ENCODE data around the gene OR7G2.
A peak's percentile ranks its signal among the peaks of the same experiment; 100 is the strongest.
"Not testable (repeated sequence)": the region's sequence is repeated elsewhere in the genome, so short reads cannot be mapped to it uniquely, and the experiment has no call there.

The OR7G2 gene

GRCh38 chr19:9075064-9075949 is 32.0 kb downstream of the OR7G2 start:
- DNase-seq (ENCODE audit: insufficient read length, low spot score) = peak; percentile 99
- peak; percentile 94 for FAIRE-seq

DNA sequence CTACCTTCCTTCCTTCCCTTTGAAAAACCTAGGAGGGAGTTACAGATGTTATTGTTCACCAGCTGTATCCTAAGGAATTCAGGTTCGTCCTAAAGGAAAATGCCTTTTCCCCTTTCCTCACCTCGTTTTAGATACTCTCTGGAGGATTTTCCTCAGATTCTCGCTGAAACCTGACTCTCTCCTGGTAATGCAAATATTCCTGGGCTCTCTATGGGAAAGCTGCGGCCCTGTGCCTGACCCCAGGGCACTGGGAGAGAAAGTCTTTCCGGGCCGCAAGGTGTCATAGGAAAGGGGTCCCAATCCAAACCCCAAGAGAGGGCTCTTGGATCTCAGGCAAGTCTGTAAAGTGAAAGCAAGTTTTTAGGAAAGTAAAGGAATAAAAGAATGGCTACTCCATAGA is 33.5 kb downstream of the OR7G2 start:
- FAIRE-seq (no peak), DNase-seq (ENCODE audit: insufficient read length, low spot score) (no peak)

GRCh38 chr19:9071720-9072119 is 35.6 kb downstream of the OR7G2 start:
- FAIRE-seq; DNase-seq (ENCODE audit: insufficient read length, low spot score): not testable (repeated sequence)

DNA sequence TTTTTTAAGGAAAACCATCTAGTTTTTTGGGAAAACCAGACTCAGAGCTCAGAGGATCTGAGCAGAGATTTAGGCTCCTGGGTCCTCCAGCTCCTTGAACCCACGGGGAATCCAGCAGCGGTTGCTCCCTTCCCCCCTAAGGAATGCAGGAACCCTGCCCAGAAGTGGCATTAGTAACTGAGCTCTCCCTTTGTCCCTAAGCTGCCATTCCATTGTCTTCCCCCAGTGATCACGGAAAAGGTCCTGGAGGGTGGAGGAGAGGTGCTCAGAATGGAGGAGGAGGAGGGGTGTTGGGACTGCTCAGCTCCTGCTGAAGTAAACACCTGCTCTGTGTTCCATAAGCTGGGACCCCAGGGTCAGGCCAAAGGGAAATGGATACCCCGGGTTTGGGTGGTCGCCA is 37.2 kb downstream of the OR7G2 start:
- DNase-seq (ENCODE audit: insufficient read length, low spot score) = no peak
- FAIRE-seq = no peak

DNA sequence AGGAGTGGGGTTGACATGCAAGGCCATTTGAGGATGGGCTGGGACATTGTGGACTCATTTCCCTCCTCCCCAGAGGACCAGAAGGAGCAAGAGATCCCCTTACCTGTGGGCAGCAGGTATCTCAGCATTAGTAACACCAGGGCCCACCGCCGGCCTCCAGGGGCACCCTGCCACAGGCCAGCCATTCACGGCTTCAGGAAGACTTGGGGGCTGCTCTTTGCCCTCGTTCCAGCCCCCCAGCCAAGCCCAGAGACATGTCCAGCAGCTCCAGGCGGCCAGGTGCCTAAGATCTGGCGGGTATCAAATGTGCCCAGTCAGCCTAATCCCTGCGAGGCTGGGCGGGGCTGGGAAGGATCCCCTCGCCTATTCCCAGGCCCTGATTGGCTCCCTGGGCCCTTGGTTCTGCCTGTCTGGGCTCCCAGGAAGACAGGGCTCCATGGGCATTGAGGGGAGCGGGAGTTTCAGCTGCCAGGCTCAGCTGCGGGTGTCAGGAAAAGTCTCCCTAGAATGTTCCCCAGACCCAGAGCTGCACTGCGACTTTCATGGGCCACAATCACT is 41.7 kb downstream of the OR7G2 start:
- FAIRE-seq (no peak), DNase-seq (ENCODE audit: insufficient read length, low spot score) (no peak)

DNA sequence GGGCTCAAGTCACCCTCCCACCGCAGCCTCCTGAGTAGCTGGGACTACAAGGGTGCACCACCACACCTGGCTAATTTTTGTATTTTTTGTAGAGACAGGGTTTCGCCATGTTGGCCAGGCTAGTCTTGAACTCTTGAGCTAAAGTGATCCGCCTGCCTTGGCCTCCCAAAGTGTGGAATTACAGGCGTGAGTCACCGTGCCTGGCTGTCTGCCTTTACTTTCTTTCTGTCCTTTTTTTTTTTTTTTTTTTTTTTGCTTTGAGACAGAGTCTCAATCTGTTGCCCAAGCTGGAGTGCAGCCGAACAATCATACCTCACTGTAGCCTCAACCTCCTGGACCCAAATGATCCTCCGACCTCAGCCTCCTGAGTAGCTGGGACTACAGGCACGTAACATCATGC is 45.4 kb downstream of the OR7G2 start:
- FAIRE-seq (no peak), DNase-seq (ENCODE audit: insufficient read length, low spot score) (no peak)

DNA sequence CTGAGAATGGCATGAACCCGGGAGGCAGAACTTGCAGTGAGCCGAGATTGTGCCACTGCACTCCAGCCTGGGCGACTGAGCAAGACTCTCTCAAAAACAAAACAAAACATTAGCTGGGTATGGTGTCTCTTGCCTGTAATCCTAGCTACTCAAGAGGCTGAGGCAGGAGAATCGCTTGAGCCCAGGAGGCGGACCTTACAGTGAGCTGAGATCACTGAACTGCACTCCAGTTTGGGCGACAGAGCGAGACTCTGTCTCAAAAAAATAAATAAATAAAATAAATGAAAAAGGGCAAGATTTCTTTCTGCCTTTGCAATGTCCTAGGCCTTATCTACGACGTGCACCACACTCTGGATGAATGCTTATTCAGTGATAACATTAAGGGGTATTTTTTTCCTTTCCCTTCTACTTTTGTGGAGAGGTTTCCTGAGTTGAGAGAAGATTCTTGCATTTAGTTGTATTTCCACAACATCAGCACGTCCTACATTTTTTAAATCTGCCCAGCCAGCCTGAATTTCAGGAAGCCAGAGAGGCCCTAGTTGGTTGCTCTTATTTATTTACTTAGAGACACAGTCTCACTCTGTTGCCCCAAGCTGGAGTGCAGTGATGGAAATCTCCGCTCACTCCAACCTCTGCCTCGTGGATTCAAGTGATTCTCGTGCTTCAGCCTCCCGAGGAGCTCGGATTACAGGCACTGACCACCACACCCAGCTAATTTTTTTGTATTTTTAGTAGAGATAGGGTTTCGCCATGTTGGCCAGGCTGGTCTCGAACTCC is 46.5 kb downstream of the OR7G2 start:
- DNase-seq (ENCODE audit: insufficient read length, low spot score) = no peak
- FAIRE-seq = no peak

- FAIRE-seq (peak; percentile 26), DNase-seq (ENCODE audit: insufficient read length, low spot score) (peak; percentile 46)
Measured at GRCh38 chr19:9058905-9059667, 48.2 kb downstream of the OR7G2 start.

DNA sequence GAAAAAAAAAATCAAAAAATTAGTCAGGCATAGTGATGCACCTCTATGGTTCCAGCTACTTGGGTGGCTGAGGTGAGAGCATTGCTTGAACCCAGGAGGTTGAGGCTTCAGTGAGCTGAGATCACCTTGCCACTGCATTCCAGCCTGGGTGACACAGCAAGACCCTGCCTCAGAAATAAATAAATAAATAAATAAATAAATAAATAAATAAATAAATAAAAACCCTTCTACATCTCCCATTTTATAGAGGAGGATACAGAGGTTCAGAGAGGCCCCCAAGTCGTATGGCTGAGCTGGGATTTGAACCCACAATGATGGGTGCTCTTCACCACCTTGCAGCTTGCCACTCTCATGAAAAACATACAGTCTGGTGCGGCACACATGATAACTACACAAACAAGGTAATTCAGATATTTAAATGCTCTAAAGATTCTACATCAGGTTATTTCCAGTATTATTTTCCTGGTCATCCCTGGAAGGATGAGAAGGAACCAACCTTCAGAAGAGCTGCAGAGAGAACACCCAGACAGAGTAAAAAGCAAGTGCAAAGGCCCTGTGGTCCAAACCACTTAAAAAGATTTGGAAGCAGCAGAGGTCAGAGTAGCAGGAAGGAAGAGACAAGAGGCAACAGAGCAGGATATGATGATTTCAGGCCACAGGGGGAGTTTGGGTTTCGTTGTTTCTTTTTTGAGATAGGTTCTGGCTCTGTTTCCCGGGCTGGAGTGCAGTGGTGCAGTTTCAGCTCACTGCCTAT is 49.6 kb downstream of the OR7G2 start:
- no peak for FAIRE-seq
- DNase-seq (ENCODE audit: insufficient read length, low spot score) = no peak

- FAIRE-seq; DNase-seq (ENCODE audit: insufficient read length, low spot score): not testable (repeated sequence)
Measured at GRCh38 chr19:9056131-9056530, 51.1 kb downstream of the OR7G2 start.

- FAIRE-seq = no peak
- DNase-seq (ENCODE audit: insufficient read length, low spot score) = no peak
Measured at GRCh38 chr19:9054765-9055164, 52.5 kb downstream of the OR7G2 start.

- FAIRE-seq = no peak
- DNase-seq (ENCODE audit: insufficient read length, low spot score) = no peak
Measured at GRCh38 chr19:9054207-9054606, 53.1 kb downstream of the OR7G2 start.

- DNase-seq (ENCODE audit: insufficient read length, low spot score); FAIRE-seq: not testable (repeated sequence)
Measured at GRCh38 chr19:9053674-9054073, 53.6 kb downstream of the OR7G2 start.

- DNase-seq (ENCODE audit: insufficient read length, low spot score) (no peak), FAIRE-seq (no peak)
Measured at GRCh38 chr19:9052894-9053293, 54.4 kb downstream of the OR7G2 start.
